ENCODE measurements around the gene MB21D2. TPM values are rescaled to one million over a fixed set of nuclear protein-coding genes. Genes with fewer than 3 reads are reported as not detected.

Gene MB21D2
- polyA plus RNA-seq, 2 donors: 0.61 to 1.6 TPM

DNA sequence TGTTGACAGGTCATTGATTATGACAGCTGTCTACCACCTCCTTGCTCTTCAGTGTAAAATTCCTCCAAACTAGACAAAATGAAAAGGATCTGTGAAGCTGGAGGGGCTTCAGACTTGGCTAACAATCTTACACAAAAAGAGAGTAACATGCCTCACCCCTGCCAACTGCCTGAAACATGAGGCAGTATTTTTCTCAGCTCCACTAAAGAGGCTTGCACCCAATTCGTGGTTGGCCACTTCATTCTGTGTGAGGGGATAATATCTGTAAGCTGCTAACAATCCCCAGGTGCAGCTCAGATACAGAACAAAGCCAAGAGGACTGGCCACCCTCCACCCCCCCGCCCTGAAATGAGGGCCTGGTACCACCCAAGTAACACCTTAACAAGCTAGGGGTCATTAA lies 2.8 kb downstream of the MB21D2 start:
- 59% methylated on average over 2 of the region's 2 CpGs for WGBS, 2 donors
- no peaks in the 10 kb centered on the region for H3K4me1 ChIP-seq (ENCODE audit: control insufficient read depth in 2 of 2, insufficient read depth in 2 of 2, low read length in 1 of 2)
- no peak overlapping the region for H3K27ac ChIP-seq (ENCODE audit: low read depth in 2 of 2, low read length in 1 of 2)
- no peak overlapping the region for H3K4me3 ChIP-seq (ENCODE audit: low read depth in 1 of 2, low read length in 2 of 2)
- peaks cover 0 to 2% of the 10 kb centered on the region in 2 donors for H3K27me3 ChIP-seq (ENCODE audit: control insufficient read depth in 1 of 2, insufficient read depth in 2 of 2, low read length in 2 of 2)
- H3K36me3 ChIP-seq (ENCODE audit: control insufficient read depth in 2 of 2, insufficient read depth in 2 of 2, low read length in 1 of 2): no peaks in the 10 kb centered on the region
- H3K9me3 ChIP-seq (ENCODE audit: control insufficient read depth in 2 of 2, insufficient read depth in 1 of 2, low read depth in 1 of 2, low read length in 1 of 2): no peaks in the 10 kb centered on the region

DNA sequence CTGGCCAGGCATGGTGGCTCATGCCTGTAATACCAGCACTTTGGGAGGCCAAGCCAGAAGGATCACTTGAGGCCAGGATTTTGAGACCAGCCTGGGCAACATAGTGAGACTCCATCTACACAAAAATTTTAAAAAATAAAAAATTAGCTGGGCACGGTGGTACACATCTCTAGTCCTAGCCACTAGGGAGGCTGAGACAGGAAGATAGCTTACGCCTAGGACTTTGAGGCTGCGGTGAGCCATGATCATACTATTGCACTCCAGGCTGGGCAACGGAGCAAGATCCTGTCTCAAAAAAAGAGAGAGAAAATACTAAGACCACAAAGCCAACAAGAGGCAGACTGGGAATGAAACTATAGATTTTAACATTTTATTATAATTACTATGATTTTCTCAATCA lies 4.1 kb downstream of the MB21D2 start:
- 94% methylated on average over 4 of the region's 4 CpGs for WGBS, 2 donors
- H3K4me1 ChIP-seq (ENCODE audit: control insufficient read depth in 2 of 2, insufficient read depth in 2 of 2, low read length in 1 of 2): no peaks in the 10 kb centered on the region
- H3K27ac ChIP-seq (ENCODE audit: low read depth in 2 of 2, low read length in 1 of 2): no peak overlapping the region
- H3K9me3 ChIP-seq (ENCODE audit: control insufficient read depth in 2 of 2, insufficient read depth in 1 of 2, low read depth in 1 of 2, low read length in 1 of 2): no peaks in the 10 kb centered on the region
- no peaks in the 10 kb centered on the region for H3K27me3 ChIP-seq (ENCODE audit: control insufficient read depth in 1 of 2, insufficient read depth in 2 of 2, low read length in 2 of 2)
- H3K36me3 ChIP-seq (ENCODE audit: control insufficient read depth in 2 of 2, insufficient read depth in 2 of 2, low read length in 1 of 2): no peaks in the 10 kb centered on the region
- no peak overlapping the region for H3K4me3 ChIP-seq (ENCODE audit: low read depth in 1 of 2, low read length in 2 of 2)

DNA sequence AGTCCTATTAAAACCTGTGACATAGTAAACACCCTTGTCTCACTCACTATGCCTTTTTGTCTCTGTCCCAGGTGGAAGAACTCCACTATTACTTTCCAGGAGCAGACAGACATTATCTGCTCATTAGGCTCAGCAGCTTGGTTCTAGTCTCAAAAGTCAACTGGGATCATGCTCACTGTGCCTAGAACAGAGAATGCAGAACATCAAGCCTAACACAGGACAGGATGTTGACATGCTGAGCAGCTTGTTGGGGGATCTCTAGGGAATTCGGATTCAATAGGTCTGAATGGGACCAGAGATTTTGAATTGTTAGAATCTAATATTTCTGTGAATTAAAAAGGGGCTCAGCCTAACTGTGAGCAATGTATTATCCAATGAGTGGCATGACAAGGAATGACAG lies 6.4 kb downstream of the MB21D2 start:
- Histone ChIP-seq H3K27ac (ENCODE audit: low read depth in 2 of 2, low read length in 1 of 2) (no peak overlapping the region), H3K4me3 (ENCODE audit: low read depth in 1 of 2, low read length in 2 of 2) (no peak overlapping the region), H3K27me3 (ENCODE audit: control insufficient read depth in 1 of 2, insufficient read depth in 2 of 2, low read length in 2 of 2) (no peaks in the 10 kb centered on the region), H3K4me1 (ENCODE audit: control insufficient read depth in 2 of 2, insufficient read depth in 2 of 2, low read length in 1 of 2) (no peaks in the 10 kb centered on the region), H3K36me3 (ENCODE audit: control insufficient read depth in 2 of 2, insufficient read depth in 2 of 2, low read length in 1 of 2) (no peaks in the 10 kb centered on the region), H3K9me3 (ENCODE audit: control insufficient read depth in 2 of 2, insufficient read depth in 1 of 2, low read depth in 1 of 2, low read length in 1 of 2) (no peaks in the 10 kb centered on the region)
- 84 to 92% methylated on average over 1 of the region's 1 CpG for WGBS, 2 donors

DNA sequence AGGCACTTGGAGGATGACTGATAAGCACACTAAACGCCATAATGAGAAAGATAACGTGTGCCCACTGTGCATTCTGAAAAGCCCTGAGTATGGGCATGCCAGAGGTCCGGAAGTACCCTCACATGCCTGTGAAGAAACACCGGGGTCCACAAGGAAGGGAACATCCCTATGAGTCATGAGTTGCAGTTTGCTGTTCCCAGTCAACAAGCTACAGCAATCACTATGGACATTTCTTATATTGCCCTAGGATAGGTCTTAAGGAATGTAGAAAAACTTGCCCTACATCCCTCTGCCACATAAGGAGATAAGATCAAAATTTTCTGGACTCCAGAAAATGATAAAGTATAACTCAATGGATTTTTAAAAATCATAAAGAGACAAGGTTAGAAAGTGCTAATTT lies 9.9 kb downstream of the MB21D2 start:
- Histone ChIP-seq H3K36me3 (ENCODE audit: control insufficient read depth in 2 of 2, insufficient read depth in 2 of 2, low read length in 1 of 2) (no peaks in the 10 kb centered on the region), H3K9me3 (ENCODE audit: control insufficient read depth in 2 of 2, insufficient read depth in 1 of 2, low read depth in 1 of 2, low read length in 1 of 2) (no peaks in the 10 kb centered on the region), H3K4me1 (ENCODE audit: control insufficient read depth in 2 of 2, insufficient read depth in 2 of 2, low read length in 1 of 2) (no peaks in the 10 kb centered on the region), H3K27me3 (ENCODE audit: control insufficient read depth in 1 of 2, insufficient read depth in 2 of 2, low read length in 2 of 2) (no peaks in the 10 kb centered on the region), H3K27ac (ENCODE audit: low read depth in 2 of 2, low read length in 1 of 2) (no peak overlapping the region), H3K4me3 (ENCODE audit: low read depth in 1 of 2, low read length in 2 of 2) (no peak overlapping the region)
- WGBS, 2 donors: 71 to 74% methylated on average over 4 of the region's 4 CpGs

DNA sequence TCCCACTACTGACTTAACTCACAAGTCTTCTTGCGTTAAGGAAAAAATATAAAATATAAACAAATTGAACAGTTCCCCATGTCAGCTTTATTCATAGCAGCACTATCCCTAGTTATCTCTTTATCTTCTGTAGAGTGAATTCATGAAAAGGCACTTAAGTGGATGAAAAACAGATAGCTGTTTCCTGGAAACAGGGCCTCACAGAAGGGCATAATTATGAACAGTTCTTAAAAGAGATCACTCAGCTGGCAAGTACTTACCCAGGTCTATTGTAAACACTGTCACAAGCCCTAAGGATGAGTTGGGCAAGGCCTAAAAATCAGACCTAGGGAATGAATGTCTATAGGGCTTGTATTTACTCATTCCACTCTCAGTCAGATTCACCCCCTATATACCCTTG lies 10.7 kb downstream of the MB21D2 start:
- Histone ChIP-seq H3K4me1 (ENCODE audit: control insufficient read depth in 2 of 2, insufficient read depth in 2 of 2, low read length in 1 of 2) (no peaks in the 10 kb centered on the region), H3K36me3 (ENCODE audit: control insufficient read depth in 2 of 2, insufficient read depth in 2 of 2, low read length in 1 of 2) (no peaks in the 10 kb centered on the region), H3K27me3 (ENCODE audit: control insufficient read depth in 1 of 2, insufficient read depth in 2 of 2, low read length in 2 of 2) (no peaks in the 10 kb centered on the region), H3K4me3 (ENCODE audit: low read depth in 1 of 2, low read length in 2 of 2) (no peak overlapping the region), H3K9me3 (ENCODE audit: control insufficient read depth in 2 of 2, insufficient read depth in 1 of 2, low read depth in 1 of 2, low read length in 1 of 2) (no peaks in the 10 kb centered on the region), H3K27ac (ENCODE audit: low read depth in 2 of 2, low read length in 1 of 2) (no peak overlapping the region)
- WGBS, 2 donors: 75 to 86% methylated on average over 1 of the region's 1 CpG

DNA sequence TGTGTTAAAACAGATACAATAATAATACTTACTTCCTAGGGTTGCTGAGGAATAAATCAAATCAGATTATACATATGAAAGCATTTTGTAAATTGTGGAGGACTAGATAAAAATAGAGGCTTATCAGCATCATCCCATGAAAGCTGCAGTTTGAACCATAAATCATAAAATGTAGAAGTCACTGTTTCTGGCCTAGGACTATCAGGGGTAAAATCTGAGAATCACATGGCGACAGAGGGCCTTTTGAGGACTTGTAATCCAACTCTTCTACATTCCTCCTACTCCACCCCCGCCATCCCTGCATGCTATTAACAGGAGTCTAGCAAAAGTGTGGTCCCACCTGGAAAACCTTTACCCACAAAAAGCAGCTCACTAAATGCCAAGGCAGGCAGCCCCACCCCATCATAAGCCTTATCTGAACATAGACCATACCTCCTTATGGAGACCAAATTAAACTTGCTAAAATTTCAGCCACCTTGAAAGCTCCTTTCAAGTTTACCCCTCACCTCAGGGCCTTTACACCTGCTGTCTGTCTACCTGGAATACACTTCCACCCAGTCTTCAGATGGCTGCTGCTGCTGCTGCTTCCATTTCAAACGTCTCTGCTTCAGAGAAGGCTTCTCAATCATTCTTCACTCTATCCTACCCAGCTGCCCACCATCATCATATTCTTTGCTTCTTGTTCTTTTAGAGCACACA lies 11.5 kb downstream of the MB21D2 start:
- Histone ChIP-seq H3K27ac (ENCODE audit: low read depth in 2 of 2, low read length in 1 of 2) (no peak overlapping the region), H3K9me3 (ENCODE audit: control insufficient read depth in 2 of 2, insufficient read depth in 1 of 2, low read depth in 1 of 2, low read length in 1 of 2) (no peaks in the 10 kb centered on the region), H3K4me3 (ENCODE audit: low read depth in 1 of 2, low read length in 2 of 2) (no peak overlapping the region), H3K27me3 (ENCODE audit: control insufficient read depth in 1 of 2, insufficient read depth in 2 of 2, low read length in 2 of 2) (no peaks in the 10 kb centered on the region), H3K36me3 (ENCODE audit: control insufficient read depth in 2 of 2, insufficient read depth in 2 of 2, low read length in 1 of 2) (no peaks in the 10 kb centered on the region), H3K4me1 (ENCODE audit: control insufficient read depth in 2 of 2, insufficient read depth in 2 of 2, low read length in 1 of 2) (no peaks in the 10 kb centered on the region)
- WGBS, 2 donors: 76 to 87% methylated on average over 3 of the region's 3 CpGs

DNA sequence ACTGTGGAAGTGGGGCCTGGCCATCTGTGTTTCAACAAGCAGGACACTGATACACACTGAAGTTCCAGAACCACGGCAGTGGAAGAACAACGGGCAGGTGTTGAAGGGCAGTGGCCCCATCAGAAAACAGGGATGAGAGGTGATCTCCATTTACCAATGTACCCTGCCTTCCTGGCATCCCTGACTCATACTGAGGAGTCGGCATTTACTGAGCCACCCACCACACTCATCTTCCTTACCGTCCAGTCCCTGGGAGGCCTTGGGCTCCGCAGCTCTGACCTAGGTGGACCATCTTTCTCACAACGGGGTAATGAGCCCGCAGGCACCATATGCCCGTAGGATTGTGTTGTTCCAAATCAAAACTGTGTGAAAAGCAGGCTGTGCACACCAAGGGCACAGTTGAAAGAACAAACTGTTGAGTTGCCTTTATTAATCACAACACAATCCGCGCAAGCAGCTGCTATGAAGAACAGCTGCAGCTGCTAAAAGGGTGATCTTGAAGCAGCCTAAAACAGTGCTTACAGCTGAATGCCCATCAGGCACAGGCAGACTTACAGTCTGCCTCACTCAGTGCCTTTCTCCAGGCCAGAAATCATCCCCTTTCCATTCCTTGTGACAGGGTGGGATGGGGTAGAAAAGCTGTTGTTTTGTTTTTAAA lies 12.9 kb downstream of the MB21D2 start:
- no peak overlapping the region for H3K27ac ChIP-seq (ENCODE audit: low read depth in 2 of 2, low read length in 1 of 2)
- 91 to 94% methylated on average over 10 of the region's 10 CpGs for WGBS, 2 donors
- H3K4me1 ChIP-seq (ENCODE audit: control insufficient read depth in 2 of 2, insufficient read depth in 2 of 2, low read length in 1 of 2): no peaks in the 10 kb centered on the region
- H3K36me3 ChIP-seq (ENCODE audit: control insufficient read depth in 2 of 2, insufficient read depth in 2 of 2, low read length in 1 of 2): no peaks in the 10 kb centered on the region
- no peaks in the 10 kb centered on the region for H3K9me3 ChIP-seq (ENCODE audit: control insufficient read depth in 2 of 2, insufficient read depth in 1 of 2, low read depth in 1 of 2, low read length in 1 of 2)
- H3K4me3 ChIP-seq (ENCODE audit: low read depth in 1 of 2, low read length in 2 of 2): no peak overlapping the region
- H3K27me3 ChIP-seq (ENCODE audit: control insufficient read depth in 1 of 2, insufficient read depth in 2 of 2, low read length in 2 of 2): no peaks in the 10 kb centered on the region

DNA sequence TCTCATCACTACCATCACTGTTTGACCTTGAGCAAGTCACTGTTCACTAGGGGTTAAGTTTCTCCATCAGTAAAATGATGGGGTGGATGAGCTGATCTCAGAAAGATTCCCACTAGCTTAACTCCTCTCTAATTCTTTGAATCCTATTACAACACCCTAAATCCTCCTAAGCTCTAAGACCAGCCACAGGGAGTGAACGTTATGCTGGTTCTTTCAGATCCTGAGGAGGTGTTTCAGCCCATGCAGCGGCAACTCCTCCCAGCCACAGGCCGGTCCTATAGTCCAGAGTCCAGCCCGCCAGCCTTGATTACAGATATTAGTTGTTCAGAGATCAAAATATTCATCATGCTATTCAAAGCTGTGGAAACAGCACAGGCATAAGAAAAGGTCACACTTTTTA lies 15.1 kb downstream of the MB21D2 start:
- no peak overlapping the region for H3K27ac ChIP-seq (ENCODE audit: low read depth in 2 of 2, low read length in 1 of 2)
- H3K36me3 ChIP-seq (ENCODE audit: control insufficient read depth in 2 of 2, insufficient read depth in 2 of 2, low read length in 1 of 2): no peaks in the 10 kb centered on the region

DNA sequence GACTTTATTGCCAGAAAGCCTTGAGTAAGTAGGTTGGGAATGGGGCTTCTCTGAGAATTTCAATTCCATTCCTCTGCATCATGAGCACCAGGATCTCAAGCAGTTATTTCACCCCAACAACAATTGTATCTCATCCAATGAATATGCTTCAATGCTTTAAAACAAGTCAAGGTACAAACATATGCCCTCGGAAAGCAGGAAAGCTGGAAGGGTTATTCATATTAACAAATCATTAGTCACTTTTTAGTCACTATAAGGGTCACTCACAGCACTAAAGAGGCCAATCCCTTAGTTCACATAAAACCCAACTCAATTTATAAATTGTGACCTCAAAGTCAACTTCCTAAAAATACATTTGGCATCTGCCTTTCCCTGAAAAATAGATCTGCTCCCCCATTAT lies 16.2 kb downstream of the MB21D2 start:
- H3K4me3 ChIP-seq (ENCODE audit: low read depth in 1 of 2, low read length in 2 of 2): no peak overlapping the region
- H3K27me3 ChIP-seq (ENCODE audit: control insufficient read depth in 1 of 2, insufficient read depth in 2 of 2, low read length in 2 of 2): no peaks in the 10 kb centered on the region
- no peak overlapping the region for H3K27ac ChIP-seq (ENCODE audit: low read depth in 2 of 2, low read length in 1 of 2)
- H3K9me3 ChIP-seq (ENCODE audit: control insufficient read depth in 2 of 2, insufficient read depth in 1 of 2, low read depth in 1 of 2, low read length in 1 of 2): no peaks in the 10 kb centered on the region
- H3K4me1 ChIP-seq (ENCODE audit: control insufficient read depth in 2 of 2, insufficient read depth in 2 of 2, low read length in 1 of 2): no peaks in the 10 kb centered on the region
- WGBS, 2 donors: 40 to 52% methylated on average over 1 of the region's 1 CpG
- no peaks in the 10 kb centered on the region for H3K36me3 ChIP-seq (ENCODE audit: control insufficient read depth in 2 of 2, insufficient read depth in 2 of 2, low read length in 1 of 2)

More for the DNA sequence above, 15.1 kb downstream of the MB21D2 start:
- 61 to 82% methylated on average over 4 of the region's 4 CpGs for WGBS, 2 donors
- H3K27me3 ChIP-seq (ENCODE audit: control insufficient read depth in 1 of 2, insufficient read depth in 2 of 2, low read length in 2 of 2): no peaks in the 10 kb centered on the region
- no peaks in the 10 kb centered on the region for H3K4me1 ChIP-seq (ENCODE audit: control insufficient read depth in 2 of 2, insufficient read depth in 2 of 2, low read length in 1 of 2)
- no peaks in the 10 kb centered on the region for H3K9me3 ChIP-seq (ENCODE audit: control insufficient read depth in 2 of 2, insufficient read depth in 1 of 2, low read depth in 1 of 2, low read length in 1 of 2)
- H3K4me3 ChIP-seq (ENCODE audit: low read depth in 1 of 2, low read length in 2 of 2): no peak overlapping the region

DNA sequence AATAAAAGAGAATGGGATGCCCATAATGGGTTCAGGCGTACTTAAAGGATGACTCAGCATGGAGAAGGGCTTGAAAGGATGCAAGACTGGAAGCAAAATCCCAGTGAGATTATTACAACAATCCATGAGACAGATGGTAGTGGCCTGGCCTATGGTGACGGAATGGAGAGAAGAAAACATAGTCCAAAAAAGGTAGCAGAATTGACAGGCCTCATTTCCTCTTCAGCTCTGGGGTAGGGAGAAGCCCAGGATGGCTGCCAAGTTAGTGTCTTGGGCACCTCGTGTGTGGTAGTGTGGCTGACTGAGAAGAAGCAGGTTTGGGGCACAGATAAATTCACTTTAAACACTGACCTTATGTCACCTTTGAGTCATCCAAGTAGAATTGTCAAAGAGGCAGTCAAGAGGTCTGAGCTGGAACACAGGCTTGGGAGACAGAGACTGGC lies 18.1 kb downstream of the MB21D2 start:
- Histone ChIP-seq H3K36me3 (ENCODE audit: control insufficient read depth in 2 of 2, insufficient read depth in 2 of 2, low read length in 1 of 2) (no peaks in the 10 kb centered on the region), H3K27me3 (ENCODE audit: control insufficient read depth in 1 of 2, insufficient read depth in 2 of 2, low read length in 2 of 2) (no peaks in the 10 kb centered on the region), H3K9me3 (ENCODE audit: control insufficient read depth in 2 of 2, insufficient read depth in 1 of 2, low read depth in 1 of 2, low read length in 1 of 2) (no peaks in the 10 kb centered on the region), H3K27ac (ENCODE audit: low read depth in 2 of 2, low read length in 1 of 2) (no peak overlapping the region), H3K4me3 (ENCODE audit: low read depth in 1 of 2, low read length in 2 of 2) (no peak overlapping the region), H3K4me1 (ENCODE audit: control insufficient read depth in 2 of 2, insufficient read depth in 2 of 2, low read length in 1 of 2) (no peaks in the 10 kb centered on the region)
- 68 to 71% methylated on average over 3 of the region's 3 CpGs for WGBS, 2 donors
